GM18861 (cell line): Measurements from ENCODE around the gene ANXA2.
"Not testable (repeated sequence)": the region's sequence is repeated elsewhere in the genome, so short reads cannot be mapped to it uniquely, and the experiment has no call there.

Source experiments
- ATAC-seq: cut with Tn5 transposase; IDR thresholded peaks from one replicate; pipeline ENCODE4 v1.9.1; 2021; ENCODE audit not compliant: unreplicated experiment

The ANXA2 gene

DNA sequence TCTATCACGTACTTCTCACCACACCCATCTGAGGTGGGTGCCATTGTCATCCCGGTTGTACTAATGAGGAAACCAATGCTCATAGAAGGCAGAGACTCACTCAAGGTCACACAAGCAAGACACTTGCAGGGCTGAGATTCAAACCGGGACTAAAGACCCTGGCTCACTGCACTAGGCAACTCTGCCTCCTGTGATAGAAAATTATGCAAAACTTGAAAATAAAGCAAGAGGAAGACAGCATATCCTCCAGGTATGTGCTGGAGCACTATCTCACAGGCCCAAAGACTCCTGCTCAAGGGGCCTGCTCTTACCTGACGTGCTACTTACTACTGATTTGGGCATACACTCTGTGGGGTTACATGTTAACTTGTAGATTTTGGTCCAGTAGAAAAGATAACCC is 25.6 kb downstream of the ANXA2 start:
- no peak for ATAC-seq

DNA sequence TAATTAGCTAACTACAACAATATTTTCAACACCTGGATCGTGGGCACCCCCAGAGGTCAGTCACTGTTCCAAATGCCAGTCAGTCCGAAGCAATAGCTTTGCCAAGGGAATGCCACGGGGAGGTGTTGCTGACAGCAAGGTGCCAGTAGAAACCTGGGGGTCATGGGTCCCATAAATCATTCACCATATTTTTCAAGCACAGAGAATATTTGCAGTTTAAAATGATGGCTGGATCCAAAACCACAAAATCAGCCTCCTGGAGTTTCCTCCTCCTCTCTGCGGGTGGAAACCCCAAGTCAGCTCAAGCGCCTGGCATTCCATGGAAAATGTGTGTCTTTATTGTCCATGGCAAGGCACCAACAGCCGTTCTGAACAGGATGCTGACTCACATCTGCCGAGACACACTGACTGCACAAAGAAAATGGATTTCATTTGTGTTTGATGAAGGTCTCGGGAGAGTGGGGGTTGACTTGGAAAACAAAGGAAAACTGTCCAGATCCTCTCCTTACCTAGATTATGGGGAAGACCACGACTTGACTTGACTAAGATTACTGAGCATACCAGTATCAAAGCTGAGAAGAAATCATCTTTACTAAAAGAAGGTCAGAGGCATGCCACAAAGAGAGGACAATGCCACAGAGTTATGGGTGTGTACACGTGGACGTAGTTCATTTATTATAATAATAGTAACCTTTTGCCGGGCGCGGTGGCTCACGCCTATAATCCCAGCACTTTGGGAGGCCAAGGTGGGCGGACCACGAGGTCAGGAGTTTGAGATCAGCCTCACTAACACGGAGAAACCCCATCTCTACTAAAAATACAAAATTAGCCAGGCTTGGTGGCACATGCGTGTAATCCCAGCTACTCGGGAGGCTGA is 26.4 kb downstream of the ANXA2 start:
- ATAC-seq = no peak

DNA sequence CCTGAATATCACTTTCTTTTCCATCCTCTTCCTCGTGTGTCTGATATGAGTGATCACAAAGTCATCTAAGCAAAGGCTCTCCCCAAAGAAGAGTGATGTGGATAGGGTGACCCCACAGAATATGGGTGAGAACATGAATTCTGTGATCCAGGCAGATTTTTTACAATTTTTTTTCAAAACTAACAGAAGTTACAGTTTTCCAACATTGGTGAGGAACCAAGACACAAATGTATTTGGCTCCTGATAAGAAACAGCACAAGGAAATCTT is 27.0 kb downstream of the ANXA2 start:
- ATAC-seq = no peak

DNA sequence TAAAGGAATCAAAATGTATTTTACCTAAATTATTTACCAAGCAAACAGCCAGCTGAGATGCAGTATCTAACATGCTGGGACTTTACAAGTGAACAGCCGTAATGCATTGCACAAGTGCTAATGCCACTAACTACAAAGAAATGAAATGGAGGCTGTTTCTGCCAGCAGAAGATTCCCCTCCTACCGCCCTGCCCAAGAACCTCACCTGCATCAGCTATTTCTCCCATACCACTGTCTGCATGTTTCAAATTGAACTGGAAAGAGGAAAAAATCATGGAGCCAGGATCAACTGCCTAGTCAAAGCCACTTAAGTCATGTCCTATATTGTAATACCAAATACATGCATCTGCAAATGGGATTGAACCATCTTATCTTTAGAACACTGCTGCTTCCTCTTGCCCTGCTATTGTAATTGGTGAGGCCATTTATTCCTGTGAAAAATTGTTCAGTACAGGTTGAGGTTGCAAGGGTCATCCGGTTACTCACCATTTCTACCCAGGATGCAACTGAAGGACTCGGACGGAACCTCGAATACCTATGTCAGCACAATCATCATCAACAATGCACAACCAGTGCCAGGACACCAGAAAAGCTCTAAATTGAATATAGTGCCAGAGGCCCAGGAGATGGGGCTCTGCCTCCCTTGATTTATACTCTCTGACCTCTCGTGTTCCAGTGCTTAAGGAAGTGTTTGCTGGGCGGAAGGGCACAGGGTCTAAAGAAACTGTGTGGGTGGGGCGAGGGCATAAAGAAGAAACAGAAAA is 27.5 kb downstream of the ANXA2 start:
- ATAC-seq = no peak

DNA sequence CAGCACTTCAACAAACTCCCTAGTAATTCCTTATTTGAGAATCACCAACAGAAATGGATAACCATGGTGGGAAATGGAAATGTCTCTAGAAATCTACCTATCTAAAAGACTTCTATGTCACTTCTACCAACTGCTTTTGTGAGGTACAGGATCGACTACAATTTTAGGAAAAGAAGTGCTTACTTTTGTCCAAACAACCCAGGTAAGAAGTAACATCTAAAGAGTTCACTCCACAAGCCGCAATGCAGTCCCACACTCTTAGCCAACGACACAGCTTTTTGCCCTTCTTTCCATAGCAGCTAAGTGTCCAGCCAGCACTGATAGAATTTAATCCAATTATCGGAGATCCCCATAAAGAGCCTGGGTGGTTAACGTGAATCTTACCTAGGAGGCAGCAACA is 28.1 kb downstream of the ANXA2 start:
- no peak for ATAC-seq

DNA sequence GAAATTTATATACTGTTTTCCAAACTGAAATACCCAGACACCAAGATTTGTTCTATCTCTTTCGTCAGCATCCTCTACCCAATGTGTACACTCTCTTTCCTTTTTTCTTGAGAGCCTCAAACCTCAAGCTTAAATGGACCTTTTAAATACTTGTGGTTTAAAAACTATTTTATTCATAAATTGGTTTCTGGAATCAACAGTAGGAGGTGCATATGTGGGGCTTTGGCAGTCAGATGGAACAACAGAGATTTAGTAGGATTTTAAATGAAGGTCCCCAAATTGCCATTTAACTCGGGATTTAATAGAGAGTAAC is 33.2 kb downstream of the ANXA2 start:
- no peak for ATAC-seq

DNA sequence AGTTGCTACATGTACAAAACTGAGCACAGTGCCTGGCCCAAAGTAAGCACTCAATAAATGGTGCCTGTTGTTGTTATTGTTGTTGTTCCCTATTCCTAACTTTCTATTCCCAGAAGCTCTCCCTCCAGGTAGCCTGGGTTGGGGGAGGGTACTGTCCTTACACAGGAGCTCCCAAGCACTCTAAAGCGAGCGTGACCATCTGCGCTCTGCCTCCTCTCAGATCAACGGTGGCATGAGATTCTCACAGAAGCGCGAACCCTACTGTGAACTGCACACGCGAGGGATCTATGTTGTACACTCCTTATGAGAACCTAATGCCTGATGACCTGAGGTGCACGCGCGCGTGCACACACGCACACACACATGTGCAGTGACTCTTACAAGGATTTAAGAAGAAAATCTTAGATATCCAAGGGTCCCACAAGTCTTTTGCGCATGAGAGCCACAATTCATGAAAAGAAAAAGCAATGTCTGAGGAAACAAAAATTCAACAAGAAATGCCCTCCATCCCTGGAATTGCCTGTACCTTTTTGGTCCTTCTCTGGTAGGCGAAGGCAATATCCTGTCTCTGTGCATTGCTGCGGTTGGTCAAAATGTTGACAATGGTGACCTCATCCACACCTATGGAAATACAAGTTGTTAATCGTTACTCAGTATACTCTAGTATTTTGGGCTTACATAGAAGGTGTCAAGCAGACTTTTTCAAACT is 33.7 kb downstream of the ANXA2 start:
- no peak for ATAC-seq

DNA sequence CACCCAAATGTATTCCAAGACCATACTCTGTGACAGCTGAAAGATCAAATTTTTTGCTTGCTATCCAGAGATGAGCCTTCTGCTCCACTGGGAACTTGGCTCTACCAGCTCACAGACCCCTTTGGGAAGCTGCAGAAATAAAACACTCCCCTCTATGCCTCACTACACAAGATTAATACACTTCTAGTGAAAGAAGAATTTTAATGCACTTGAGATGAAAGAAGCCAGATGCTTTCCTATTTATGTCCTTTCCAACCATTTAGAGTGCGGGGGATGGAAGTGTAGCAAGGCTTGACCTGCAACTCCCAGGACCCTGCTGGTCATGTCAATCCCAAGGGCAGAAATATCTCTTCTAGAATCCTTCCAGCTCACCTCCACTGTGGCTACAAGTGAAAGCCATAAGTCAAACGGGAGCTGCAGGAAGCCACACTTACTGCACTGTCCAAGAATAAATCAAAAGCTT is 34.7 kb downstream of the ANXA2 start:
- ATAC-seq = no peak

DNA sequence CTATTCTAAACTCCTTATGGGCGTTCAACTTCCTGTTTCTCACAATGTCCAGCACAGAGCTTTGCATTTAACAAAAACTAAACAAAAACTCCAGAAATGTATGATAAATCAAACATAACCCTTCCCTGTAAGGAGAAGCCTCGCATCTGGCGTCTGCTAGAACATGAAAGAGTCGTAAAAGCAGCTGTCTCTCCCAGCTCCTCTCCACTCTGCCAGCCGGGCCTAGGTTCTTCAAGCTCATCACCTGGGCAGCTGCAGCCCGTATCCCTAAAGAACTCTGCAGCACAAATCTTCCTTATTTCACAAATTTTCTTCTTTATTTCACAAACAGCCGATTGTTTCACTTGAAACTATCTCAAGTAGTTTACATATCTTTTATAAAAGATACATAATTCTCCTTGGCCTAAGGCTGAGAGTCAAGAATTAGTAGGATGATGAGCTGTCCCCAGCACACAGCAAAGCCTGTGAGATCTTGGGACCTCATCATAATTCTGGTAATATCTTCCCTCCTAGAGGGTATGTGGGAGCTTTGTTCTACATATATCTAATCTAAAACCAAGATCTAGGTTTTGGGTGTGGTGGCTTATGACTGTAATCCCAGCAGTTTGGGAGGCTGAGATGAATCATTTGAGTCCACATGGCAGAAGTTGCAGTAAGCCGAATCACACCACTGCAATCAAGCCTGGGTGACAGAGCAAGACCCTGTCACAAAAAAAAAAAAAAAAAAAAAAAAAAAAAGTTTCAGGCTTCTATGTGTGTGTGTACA is 35.3 kb downstream of the ANXA2 start:
- no peak for ATAC-seq

DNA sequence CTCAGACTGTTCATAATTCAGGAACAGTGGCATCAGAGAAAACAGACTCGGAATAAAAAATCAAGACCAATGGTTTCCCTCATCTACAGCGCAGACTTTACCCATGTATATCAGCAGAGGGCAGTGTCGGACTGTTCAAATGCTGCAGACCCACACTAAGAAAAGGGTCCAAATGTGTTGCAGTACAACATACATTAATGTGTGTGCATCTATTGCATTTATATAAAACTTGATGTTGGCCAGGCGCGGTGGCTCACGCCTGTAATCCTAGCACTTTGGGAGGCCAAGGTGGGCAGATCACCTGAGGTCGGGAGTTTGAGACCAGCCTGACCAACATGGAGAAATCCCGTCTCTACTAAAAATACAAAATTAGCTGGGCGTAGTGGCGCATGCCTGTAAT is 38.0 kb downstream of the ANXA2 start:
- not testable (repeated sequence) for ATAC-seq

DNA sequence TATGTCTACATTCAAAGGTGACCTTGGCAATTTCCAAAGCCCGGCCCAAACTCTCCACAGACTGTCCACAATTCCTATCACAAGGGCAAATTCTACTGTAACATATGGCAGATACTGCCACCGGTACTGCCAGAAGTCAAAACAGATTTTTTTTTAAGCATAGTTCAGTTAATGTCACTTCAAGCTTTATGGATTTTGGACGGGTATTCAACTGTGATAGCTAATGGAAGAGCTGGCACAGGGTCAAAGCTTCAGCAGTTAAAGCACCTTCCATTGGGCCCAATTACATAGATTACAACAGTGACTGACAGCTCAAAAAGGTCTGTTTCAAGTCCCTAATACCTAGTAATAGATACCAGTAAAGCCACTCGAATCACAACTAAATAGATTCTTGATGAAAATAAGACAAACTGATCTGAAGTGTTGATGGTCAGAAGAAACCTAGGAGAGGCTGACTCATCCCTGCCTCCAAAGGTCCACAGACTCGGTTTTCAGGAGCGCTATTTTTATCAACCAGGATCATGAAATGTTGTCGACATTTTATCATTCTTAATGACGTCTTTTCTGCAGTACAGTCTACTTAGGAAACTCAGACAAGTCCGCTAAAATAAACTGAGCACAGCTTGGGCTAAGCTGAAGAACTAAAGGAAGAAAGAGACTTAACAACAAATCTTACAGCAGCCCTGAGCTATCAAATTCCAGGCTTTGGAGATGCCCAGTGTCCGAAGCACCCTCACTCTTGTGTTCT is 38.7 kb downstream of the ANXA2 start:
- no peak for ATAC-seq

DNA sequence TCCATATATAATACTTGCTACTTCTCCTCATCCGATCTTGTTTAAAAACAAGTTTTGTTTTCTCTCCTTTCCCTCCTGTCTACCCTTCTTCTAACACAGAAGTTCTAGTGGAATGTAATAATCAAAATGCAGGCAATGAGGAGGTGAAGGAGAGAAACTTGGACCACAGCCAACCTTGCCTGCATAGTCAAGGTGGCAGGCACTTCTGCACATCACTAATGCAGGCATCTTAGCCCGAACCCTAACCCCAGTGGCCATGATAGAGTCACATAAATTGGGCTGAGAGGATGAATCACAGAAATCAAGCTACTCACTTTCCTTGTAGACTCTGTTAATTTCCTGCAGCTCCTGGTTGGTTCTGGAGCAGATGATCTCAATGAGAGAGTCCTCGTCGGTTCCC is 41.0 kb downstream of the ANXA2 start:
- ATAC-seq = no peak

DNA sequence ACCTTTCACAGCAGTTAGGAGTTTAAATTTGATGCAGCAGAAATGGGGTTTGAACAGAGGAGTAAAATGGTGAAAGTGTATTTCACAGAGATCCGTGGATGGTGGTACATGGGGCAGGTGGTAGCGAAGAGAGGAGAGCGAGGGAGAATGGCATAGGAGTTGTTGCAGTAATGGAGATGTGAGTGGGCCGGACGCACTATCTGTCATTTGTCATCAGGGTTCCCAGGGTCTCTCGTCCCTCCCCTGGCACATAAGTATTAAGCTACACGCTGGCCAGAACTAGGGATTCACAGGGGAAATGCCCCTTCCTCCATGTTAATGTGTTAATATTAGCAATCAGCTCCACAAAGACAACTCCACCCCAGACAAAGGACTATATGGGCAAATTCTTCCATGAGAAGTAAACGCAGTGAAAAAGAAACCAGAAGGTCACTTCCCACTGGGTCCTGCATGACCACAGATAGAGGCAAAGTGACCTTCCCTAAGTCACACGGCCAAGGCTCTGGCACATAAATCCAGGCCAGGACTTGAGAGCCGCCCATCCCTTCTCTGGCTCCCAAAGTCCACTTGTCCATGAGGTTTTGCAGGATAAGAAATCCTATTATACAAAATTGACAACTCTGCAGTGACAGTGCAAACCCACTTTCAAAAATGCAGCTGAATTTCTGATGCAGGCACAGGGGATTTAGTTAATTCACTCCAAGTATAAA is 42.5 kb downstream of the ANXA2 start:
- ATAC-seq = no peak

DNA sequence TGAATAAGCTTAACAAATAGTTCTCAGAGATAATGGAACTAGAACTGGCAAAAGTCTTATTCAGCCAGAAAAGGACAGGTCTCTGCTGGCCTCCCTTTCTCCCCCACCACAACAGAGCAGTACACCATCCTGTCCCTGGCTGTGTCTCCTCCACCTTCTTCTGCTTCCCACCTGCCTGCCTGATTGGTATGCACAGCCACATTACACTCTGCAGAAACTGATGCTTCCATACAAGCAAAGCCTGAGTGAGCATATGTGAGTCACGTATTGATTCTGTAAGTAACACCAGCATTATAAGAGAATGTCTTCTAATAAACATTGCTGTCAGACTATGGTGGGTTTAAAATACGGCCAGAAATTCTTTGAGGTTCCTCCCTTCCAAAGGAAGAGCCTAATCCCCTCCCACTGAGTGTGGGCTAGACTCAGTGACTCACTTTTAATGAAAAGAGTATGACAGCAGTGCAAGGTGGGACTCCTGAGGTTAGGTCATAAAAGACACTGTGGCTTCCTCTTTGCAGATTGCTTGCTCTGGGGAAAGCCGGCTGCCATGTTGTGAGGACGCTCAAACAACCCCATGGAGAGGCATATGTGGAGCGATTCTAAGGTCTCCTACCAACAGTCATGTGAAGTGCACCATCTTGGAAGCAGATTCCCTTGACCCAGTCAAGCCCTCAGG is 44.4 kb downstream of the ANXA2 start:
- no peak for ATAC-seq

DNA sequence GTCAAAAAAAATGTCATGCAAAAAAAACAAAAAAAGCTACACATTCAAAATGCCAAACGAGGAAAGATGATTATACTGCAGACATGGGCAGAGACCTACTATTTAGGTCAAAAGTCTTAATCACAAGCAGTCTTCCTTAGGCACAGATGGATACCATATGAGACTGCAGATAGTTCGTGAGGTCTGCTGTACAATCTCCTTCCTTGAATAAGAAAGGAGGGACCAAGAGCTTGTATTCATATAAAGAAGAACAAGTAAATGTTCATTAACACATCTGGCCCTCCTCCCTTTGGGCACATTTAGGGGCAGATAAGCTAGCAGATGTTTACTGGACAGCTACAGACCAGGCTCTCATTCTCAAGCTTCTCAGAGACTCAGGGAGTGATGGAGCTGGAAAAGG is 45.3 kb downstream of the ANXA2 start:
- no peak for ATAC-seq

DNA sequence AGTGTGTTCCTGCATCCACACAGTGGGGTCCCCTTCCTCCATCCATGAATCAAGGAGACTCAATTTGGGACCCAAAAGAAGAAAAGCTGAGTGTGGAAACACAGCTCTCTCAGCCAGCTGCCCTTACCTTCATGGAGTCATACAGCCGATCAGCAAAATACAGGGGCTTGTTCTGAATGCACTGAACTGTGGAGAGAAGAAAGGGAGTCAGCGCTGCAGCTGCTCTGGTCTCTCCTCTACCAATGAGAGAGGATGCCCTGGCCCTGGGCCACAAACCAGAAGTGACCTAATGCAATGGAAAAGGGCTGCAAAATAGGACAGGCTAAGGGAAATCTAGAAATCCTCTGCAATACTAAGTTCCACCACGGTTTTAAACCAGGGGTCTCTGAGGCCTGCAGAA is 46.7 kb downstream of the ANXA2 start:
- no peak for ATAC-seq

DNA sequence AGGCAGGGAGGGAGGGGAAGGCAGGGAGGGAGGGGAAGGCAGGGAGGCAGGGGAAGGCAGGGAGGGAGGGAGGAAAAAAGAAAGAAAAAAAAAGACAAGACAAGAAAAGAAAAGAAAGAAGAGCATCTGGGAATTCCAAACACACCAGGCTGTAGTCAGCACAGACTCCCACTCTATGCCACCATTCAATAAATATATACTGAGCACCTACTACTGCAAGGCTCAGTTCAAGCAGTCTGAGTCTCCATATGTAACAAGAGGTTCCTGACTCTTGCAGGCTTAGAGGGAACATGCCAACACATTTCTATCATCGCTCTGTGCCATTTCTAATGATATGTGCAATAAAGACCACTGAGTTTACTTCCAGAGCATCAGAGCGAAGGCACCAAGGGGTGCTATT is 47.7 kb downstream of the ANXA2 start:
- no peak for ATAC-seq

DNA sequence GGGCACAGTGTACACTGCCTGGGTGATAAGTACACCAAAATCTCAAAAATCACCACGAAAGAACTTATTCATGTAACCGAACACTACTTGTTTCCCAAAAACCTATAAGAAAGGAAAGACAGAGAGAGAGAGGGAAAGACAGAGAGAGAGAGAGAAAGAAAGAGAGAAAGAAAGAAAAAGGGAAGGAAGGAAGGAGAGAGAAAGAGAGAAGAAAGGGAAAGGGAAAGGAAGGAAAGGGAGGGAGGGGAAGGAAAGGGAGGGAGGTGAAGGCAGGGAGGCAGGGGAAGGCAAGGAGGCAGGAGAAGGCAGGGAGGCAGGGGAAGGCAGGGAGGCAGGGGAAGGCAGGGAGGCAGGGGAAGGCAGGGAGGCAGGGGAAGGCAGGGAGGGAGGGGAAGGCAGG is 48.2 kb downstream of the ANXA2 start:
- no peak for ATAC-seq

DNA sequence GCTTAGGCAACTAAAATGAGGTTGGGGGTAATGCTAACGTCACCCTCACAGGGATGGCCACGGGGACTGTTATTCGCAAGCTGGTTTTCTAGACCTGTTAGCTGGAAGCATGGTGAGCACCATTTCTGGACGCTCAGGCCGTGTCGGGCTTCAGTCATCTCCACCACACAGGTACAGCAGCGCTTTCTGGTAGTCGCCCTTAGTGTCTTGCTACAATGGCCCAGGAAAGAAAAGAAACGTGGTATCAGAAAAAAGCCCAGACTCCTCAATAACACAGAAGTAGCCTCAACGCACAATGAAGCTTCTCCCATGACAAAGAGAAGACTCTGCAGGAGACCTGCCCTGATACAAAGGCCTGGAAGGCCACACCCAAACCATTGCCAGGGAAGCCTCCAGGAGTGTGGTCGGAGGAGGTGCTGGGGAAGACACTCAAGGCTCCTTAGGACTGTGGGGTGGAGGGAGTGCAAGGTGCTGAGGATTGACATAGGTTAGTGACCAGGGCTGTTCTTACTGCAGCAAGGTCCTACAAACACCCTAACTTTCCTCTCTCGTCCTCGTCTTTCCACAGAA is 50.2 kb downstream of the ANXA2 start:
- ATAC-seq = no peak
